HAP-1 (cell line): Measurements from ENCODE around the gene RFX4.
"Not testable (repeated sequence)": the region's sequence is repeated elsewhere in the genome, so short reads cannot be mapped to it uniquely, and the experiment has no call there.

ENCODE experiments used
- DNase-seq, 2 experiments: peaks; one replicate each; pipeline ENCODE4 v3.0.0-alpha.2; 2016 to 2020; ENCODE audit warnings: low spot score in 2 of 2
- H3K27me3 ChIP-seq: fragments of 250-450 bp; sonication (Bioruptor Pico); 2 replicates; pipeline ENCODE4 v1.5.1; 2020; ENCODE audit warnings: low read depth, mild to moderate bottlenecking, moderate library complexity
- H3K36me3 ChIP-seq: fragments of 250-450 bp; sonication (Bioruptor Pico); replicated peaks from 2 replicates; pipeline ENCODE4 v1.5.1; 2020; ENCODE audit warnings: mild to moderate bottlenecking
- H3K4me1 ChIP-seq: fragments of 250-450 bp; sonication (Bioruptor Pico); 2 replicates; pipeline ENCODE4 v1.5.1; 2020; ENCODE audit warnings: mild to moderate bottlenecking
- H3K4me3 ChIP-seq: fragments of 250-450 bp; sonication (Bioruptor Pico); 2 replicates; pipeline ENCODE4 v1.5.1; 2020; ENCODE audit warnings: mild to moderate bottlenecking, moderate library complexity
- H3K9me3 ChIP-seq: fragments of 250-450 bp; sonication (Bioruptor Pico); 2 replicates; pipeline ENCODE4 v1.5.1; 2020; ENCODE audit warnings: mild to moderate bottlenecking, moderate library complexity
- in situ Hi-C: fragments of 300-500 bp; cut with MboI; formaldehyde crosslinking; loops from 3 replicates; pipeline ENCODE4 v1.14.3; 2020; ENCODE audit warnings: low sequenced_read_pairs, inconsistent platforms, mixed read lengths

Gene RFX4

DNA sequence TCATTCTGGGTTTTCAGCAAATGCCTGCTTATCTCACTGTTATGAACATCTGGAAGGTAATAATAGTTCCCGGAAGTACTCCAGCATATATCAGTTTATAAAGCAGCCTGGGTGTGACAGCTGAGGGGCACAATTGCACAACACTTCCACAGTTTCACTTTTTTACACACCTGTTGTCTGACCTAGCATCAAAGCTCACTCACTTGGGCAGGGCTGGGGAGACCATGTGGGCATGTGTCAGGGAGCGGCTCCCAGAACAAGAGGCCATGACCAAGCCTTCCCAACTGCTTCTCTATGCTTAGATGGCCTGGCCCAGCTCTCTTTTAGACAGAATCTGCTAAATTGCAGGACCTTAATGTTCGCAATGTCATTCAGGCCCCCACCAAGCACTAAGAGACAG lies 140.6 kb downstream of the RFX4 start:
- Histone ChIP-seq H3K27me3 (no peaks in the 10 kb centered on the region), H3K4me3 (no peak overlapping the region), H3K9me3 (no peaks in the 10 kb centered on the region), H3K36me3 (no peaks in the 10 kb centered on the region), H3K4me1 (no peaks in the 10 kb centered on the region)
- no peak for DNase-seq
- in situ Hi-C loops, result no loop called here

DNA sequence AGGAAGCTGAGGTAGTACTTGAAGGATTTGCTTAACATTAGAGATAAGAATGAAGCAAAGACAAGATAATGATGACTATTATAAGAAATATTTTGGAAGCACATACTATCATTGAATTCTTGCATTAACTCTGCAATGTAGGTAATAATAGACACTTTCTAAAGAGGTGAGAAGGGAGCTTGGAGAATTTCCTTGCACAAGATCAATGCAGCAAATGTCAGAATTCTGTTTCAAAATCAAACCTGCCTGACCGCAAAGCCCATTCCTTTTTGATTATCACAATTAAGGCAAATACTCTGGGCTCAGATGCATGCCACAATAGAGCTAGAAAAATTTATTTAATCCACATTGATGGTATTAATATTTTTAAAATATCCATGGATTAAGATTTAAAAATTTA lies 141.3 kb downstream of the RFX4 start:
- H3K4me1 ChIP-seq, result no peaks in the 10 kb centered on the region
- no peak for DNase-seq
- H3K36me3 ChIP-seq, result no peaks in the 10 kb centered on the region
- in situ Hi-C loops, result no loop called here
- H3K4me3 ChIP-seq, result no peak overlapping the region
- no peaks in the 10 kb centered on the region for H3K27me3 ChIP-seq
- no peaks in the 10 kb centered on the region for H3K9me3 ChIP-seq

DNA sequence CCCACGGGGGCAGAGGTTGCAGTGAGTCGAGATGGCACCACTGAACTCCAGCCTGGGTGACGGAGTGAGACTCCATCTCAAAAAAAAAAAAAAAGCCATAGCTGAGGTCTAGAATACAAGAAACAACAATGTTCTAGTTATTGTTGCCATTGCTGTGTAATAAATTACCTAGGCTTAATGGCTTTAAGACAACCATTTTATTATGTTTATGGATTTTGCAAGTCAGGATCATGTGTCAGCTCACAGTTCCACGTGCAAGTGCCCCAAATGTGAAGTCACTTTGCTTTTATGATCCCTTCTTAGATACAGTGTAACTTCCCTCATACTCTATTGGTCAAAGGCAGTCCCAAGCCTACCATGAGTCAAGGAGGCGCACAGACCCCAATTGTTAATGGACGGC lies 142.1 kb downstream of the RFX4 start:
- H3K9me3 ChIP-seq, result no peaks in the 10 kb centered on the region
- H3K4me1 ChIP-seq, result no peaks in the 10 kb centered on the region
- no peak for DNase-seq
- in situ Hi-C loops, result no loop called here
- no peak overlapping the region for H3K4me3 ChIP-seq
- no peaks in the 10 kb centered on the region for H3K36me3 ChIP-seq
- H3K27me3 ChIP-seq, result no peaks in the 10 kb centered on the region

DNA sequence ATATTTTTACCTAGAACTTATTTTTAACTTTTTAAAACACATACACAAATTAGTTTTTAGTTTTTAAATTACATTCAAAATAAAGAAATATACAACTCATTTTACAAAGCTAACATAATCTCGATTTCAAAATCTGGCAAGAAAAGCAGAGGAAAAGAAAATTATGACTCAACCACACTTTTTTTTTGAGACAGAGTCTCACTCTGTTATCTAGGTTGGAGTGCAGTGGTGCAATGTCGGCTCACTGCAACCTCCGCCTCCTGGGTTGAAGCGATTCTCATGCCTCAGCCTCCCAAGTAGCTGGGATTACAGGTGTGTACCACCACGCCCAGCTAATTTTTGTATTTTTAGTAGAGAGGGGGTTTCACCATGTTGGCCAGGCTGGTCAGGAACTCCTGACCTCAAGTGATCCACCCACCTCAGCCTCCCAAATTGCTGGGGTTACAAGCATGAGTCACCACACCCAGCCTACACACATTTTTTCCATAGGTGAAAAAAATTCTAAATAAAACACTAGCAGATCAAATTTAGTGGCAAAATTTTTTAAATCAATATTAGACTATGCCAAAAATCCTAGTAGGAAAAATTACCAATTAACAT lies 143.9 kb downstream of the RFX4 start:
- H3K4me3 ChIP-seq, DNase-seq, in situ Hi-C loops, H3K9me3 ChIP-seq, H3K4me1 ChIP-seq, H3K36me3 ChIP-seq, H3K27me3 ChIP-seq: not testable (repeated sequence)

GRCh38 chr12:106729611-106730010 lies 146.8 kb downstream of the RFX4 start:
- no peaks in the 10 kb centered on the region for H3K4me1 ChIP-seq
- DNase-seq, result no peak
- H3K4me3 ChIP-seq, result no peak overlapping the region
- in situ Hi-C loops, result no loop called here
- no peaks in the 10 kb centered on the region for H3K9me3 ChIP-seq
- H3K36me3 ChIP-seq, result no peaks in the 10 kb centered on the region
- no peaks in the 10 kb centered on the region for H3K27me3 ChIP-seq

GRCh38 chr12:106732890-106733289 lies 150.1 kb downstream of the RFX4 start:
- DNase-seq, result no peak
- Histone ChIP-seq H3K27me3 (no peaks in the 10 kb centered on the region), H3K36me3 (no peaks in the 10 kb centered on the region), H3K4me1 (no peaks in the 10 kb centered on the region), H3K4me3 (no peak overlapping the region), H3K9me3 (no peaks in the 10 kb centered on the region)
- in situ Hi-C loops, result no loop called here

- no peaks in the 10 kb centered on the region for H3K36me3 ChIP-seq
- in situ Hi-C loops, result no loop called here
- no peaks in the 10 kb centered on the region for H3K4me1 ChIP-seq
- no peaks in the 10 kb centered on the region for H3K27me3 ChIP-seq
- no peak overlapping the region for H3K4me3 ChIP-seq
- H3K9me3 ChIP-seq, result no peaks in the 10 kb centered on the region
- no peak for DNase-seq
These were observed 150.9 kb downstream of the RFX4 start for GRCh38 chr12:106733660-106734059.

DNA sequence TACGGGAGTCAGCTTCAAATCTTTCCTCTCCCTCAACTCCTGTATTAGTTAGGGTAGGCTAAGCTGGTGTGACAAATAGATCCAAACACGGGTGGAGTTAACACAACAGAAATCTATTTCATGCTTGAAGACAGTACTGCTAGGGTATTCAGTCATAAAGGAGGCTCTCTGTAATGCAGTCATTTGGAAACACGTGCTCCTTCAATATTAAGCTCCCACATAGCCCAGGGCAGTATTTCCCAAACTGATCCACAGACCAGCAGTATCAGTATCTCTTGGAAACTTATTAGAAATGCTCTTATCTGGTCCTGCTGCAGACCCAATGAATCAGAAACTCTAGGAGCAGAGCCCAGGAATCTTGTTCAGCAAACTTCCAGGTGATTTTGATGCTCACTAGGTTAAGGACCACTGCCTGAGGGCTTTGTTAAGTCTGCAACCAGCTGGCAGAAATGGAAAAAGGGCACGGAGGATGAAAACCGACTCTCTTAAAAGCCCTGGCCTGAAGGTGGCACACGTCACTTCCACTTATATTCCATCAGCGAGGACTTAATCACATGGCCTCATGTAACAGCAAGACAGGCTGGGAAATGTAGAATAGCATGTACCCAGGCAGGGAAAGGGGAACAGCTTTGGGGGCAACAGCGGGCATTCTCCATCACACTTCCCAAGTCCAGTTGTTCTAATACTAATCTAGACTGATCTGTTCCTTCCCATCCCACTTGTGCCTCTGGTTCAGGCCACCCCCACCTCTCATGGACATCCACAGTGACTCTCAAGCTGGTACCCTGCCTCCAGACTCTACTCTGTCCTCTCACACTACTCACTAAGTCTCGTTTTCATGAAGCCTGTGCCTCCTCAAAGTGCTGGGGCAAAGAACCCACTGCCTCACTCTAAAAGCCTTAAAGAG lies 153.5 kb downstream of the RFX4 start:
- in situ Hi-C loops, result no loop called here
- Histone ChIP-seq H3K4me1 (no peaks in the 10 kb centered on the region), H3K4me3 (no peak overlapping the region), H3K27me3 (no peaks in the 10 kb centered on the region), H3K9me3 (no peaks in the 10 kb centered on the region), H3K36me3 (no peaks in the 10 kb centered on the region)
- no peak for DNase-seq

DNA sequence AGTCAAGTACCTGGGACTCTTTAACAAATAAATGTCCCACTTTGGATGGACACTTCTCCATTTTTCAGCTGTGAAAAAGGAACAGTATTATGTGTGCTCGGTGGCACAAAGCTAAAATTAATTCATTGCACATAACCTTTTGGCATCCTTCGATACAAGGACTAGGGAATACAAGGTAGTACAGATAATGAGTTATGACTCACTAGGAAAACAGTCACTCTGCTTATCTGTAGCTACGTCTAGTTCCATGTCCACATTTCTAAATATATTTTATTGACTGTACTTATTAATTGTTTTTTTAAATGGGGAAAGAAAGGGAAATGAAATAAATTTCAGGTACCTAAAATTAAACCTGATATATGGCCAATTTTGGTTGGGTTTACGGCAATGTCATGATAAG lies 156.5 kb downstream of the RFX4 start:
- no peaks in the 10 kb centered on the region for H3K36me3 ChIP-seq

DNA sequence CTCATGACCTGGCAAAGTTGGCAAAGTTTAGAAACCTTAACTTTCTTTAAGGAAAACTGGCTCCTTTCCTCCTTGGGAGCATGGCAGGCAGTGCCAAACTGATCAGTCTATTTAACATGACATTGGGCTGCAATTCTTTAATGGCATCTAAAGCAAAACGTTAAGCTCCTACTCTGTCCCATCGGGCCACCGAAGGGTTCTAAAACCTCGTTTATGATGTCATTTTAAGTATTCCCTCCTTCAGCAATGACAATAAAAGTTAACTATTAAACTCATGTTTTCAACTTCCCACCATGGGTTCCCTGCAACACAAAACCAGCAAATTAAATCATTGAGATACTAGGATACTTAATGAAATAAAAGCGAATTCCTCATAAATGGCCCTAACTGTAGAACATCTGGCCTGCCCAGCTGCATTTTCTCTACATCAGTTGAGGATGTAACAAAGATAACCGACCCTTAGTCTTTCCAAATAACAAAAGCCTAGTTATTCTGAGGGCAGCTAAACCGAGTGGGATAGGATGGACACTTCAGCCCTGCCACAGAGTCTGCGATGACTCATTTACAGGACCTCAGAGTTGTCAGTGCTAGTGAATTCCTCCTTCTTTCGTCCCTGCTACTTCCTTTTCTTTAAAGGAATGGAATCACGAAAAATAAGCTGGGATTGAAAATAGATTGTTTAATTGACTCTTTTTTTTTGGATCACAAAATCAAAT lies 157.2 kb downstream of the RFX4 start:
- H3K27me3 ChIP-seq, result no peaks in the 10 kb centered on the region
- no peaks in the 10 kb centered on the region for H3K9me3 ChIP-seq
- in situ Hi-C loops, result no loop called here
- no peaks in the 10 kb centered on the region for H3K36me3 ChIP-seq
- DNase-seq, result no peak
- peaks cover 11% of the 10 kb centered on the region for H3K4me1 ChIP-seq
- H3K4me3 ChIP-seq, result no peak overlapping the region

More for the DNA sequence above, 156.5 kb downstream of the RFX4 start:
- H3K4me3 ChIP-seq, result no peak overlapping the region
- H3K27me3 ChIP-seq, result no peaks in the 10 kb centered on the region
- in situ Hi-C loops, result no loop called here
- peaks cover 5% of the 10 kb centered on the region for H3K4me1 ChIP-seq
- DNase-seq, result no peak
- H3K9me3 ChIP-seq, result no peaks in the 10 kb centered on the region

GRCh38 chr12:106740818-106741217 lies 158.0 kb downstream of the RFX4 start:
- in situ Hi-C loops, result no loop called here
- no peak for DNase-seq
- Histone ChIP-seq H3K27me3 (no peaks in the 10 kb centered on the region), H3K4me3 (no peak overlapping the region), H3K4me1 (peaks cover 19% of the 10 kb centered on the region), H3K9me3 (no peaks in the 10 kb centered on the region), H3K36me3 (no peaks in the 10 kb centered on the region)

- Histone ChIP-seq H3K4me1 (peaks cover 19% of the 10 kb centered on the region), H3K4me3 (no peak overlapping the region), H3K9me3 (no peaks in the 10 kb centered on the region), H3K27me3 (no peaks in the 10 kb centered on the region), H3K36me3 (no peaks in the 10 kb centered on the region)
- in situ Hi-C loops, result no loop called here
- no peak for DNase-seq
These were observed 158.4 kb downstream of the RFX4 start for GRCh38 chr12:106741247-106741646.

GRCh38 chr12:106743270-106743988 lies 160.6 kb downstream of the RFX4 start:
- no peaks in the 10 kb centered on the region for H3K36me3 ChIP-seq
- no peaks in the 10 kb centered on the region for H3K27me3 ChIP-seq
- no peaks in the 10 kb centered on the region for H3K9me3 ChIP-seq
- in situ Hi-C loops, result no loop called here
- H3K4me1 ChIP-seq, result peaks cover 19% of the 10 kb centered on the region
- no peak for DNase-seq
- no peak overlapping the region for H3K4me3 ChIP-seq
